Fibroblast of mammary gland (primary cell): Measurements from ENCODE around the gene HSPA12A.
A peak's percentile ranks its signal among the peaks of the same experiment; 100 is the strongest.

Source experiments
- DNase-seq: peaks from one replicate; pipeline ENCODE4 v3.0.0-alpha.2; 2010; ENCODE audit warnings: low read depth
- H3K4me3 ChIP-seq: 2 replicates; pipeline ENCODE4 v1.5.1; 2011; ENCODE audit warnings: low read depth, mild to moderate bottlenecking, low read length, moderate library complexity; ENCODE audit not compliant: control insufficient read depth
- CTCF ChIP-seq: conservative IDR thresholded peaks from 2 replicates; pipeline ENCODE4 v1.5.1; 2011; ENCODE audit warnings: low read depth, low read length, inconsistent platforms; ENCODE audit not compliant: control insufficient read depth, insufficient read depth

Gene HSPA12A

GRCh38 chr10:116756277-116756676 lies 13.9 kb upstream of the HSPA12A start:
- no peak for TF ChIP-seq CTCF
- H3K4me3 ChIP-seq = no peak overlapping the region
- DNase-seq = no peak

- no peak overlapping the region for H3K4me3 ChIP-seq
- no peak for TF ChIP-seq CTCF
- DNase-seq = peak; percentile 75
Observed at GRCh38 chr10:116753759-116754158, 11.4 kb upstream of the HSPA12A start.

- no peak overlapping the region for H3K4me3 ChIP-seq
- no peak for TF ChIP-seq CTCF
- DNase-seq = no peak
Observed at GRCh38 chr10:116752969-116753665, 10.8 kb upstream of the HSPA12A start.

GRCh38 chr10:116752563-116752962 lies 10.2 kb upstream of the HSPA12A start:
- peak; percentile 26 for DNase-seq
- H3K4me3 ChIP-seq = no peak overlapping the region
- no peak for TF ChIP-seq CTCF

GRCh38 chr10:116748471-116748870 lies 6.1 kb upstream of the HSPA12A start:
- no peak for TF ChIP-seq CTCF
- DNase-seq = no peak
- H3K4me3 ChIP-seq = no peak overlapping the region

GRCh38 chr10:116748041-116748440 lies 5.7 kb upstream of the HSPA12A start:
- TF ChIP-seq CTCF = no peak

GRCh38 chr10:116747325-116747724 lies 5.0 kb upstream of the HSPA12A start:
- no peak for TF ChIP-seq CTCF
- no peak overlapping the region for H3K4me3 ChIP-seq
- no peak for DNase-seq

More at GRCh38 chr10:116748041-116748440, 5.7 kb upstream of the HSPA12A start:
- peak; percentile 69 for DNase-seq
- H3K4me3 ChIP-seq = no peak overlapping the region
